CD4-positive, alpha-beta T cell (primary cell): ENCODE measurements around the gene SRPX2. TPM values are rescaled to one million over a fixed set of nuclear protein-coding genes. Genes with fewer than 3 reads are reported as not detected.
A peak's percentile ranks its signal among the peaks of the same experiment; 100 is the strongest.

Experiments
- ATAC-seq: fragments of 200-7000 bp; cut with Tn5 transposase; one replicate; pipeline ENCODE4 v1.10.0; 2022; ENCODE audit warnings: mild to moderate bottlenecking; ENCODE audit not compliant: poor library complexity
- CTCF ChIA-PET: fragments of 350-600 bp; sonication (Branson Sonifier 250); formaldehyde crosslinking; loops from one replicate; lab custom pipeline; 2021; ENCODE audit warnings: antibody characterized with exemption, inconsistent platforms; lab: Charles Lee
- POLR2A ChIA-PET: fragments of 350-600 bp; sonication (Branson Sonifier 250); formaldehyde crosslinking; loops from one replicate; lab custom pipeline; 2021; ENCODE audit warnings: antibody characterized with exemption, inconsistent platforms; lab: Charles Lee
- DNase-seq, 14 experiments: peaks; one replicate each; pipeline ENCODE4 v3.0.0-alpha.2; 2013 to 2020; ENCODE audit warnings: mixed read lengths in 2 of 14
- H3K27ac ChIP-seq, 2 donors: one replicate each; pipeline versions ENCODE4 v1.5.1 to v1.7.0; 2013; ENCODE audit warnings: low read length in 2 of 2, low read depth in 1 of 2, mild to moderate bottlenecking in 1 of 2
- H3K27me3 ChIP-seq, 2 experiments: 1 replicate in 1 of 2; 2 replicates in 1 of 2; pipeline versions ENCODE4 v1.6.1 to v1.7.0; 2013; ENCODE audit warnings: low read length in 2 of 2, control low read depth in 1 of 2, mild to moderate bottlenecking in 1 of 2, moderate library complexity in 1 of 2; ENCODE audit not compliant: insufficient read depth in 2 of 2, control insufficient read depth in 1 of 2
- H3K36me3 ChIP-seq: one replicate; pipeline ENCODE4 v1.6.1; 2013; ENCODE audit warnings: low read length, control low read depth; ENCODE audit not compliant: insufficient read depth
- H3K4me1 ChIP-seq: one replicate; pipeline ENCODE4 v1.6.1; 2013; ENCODE audit warnings: low read length, control low read depth; ENCODE audit not compliant: insufficient read depth
- H3K4me3 ChIP-seq: one replicate; pipeline ENCODE4 v1.5.1; 2013; ENCODE audit warnings: mild to moderate bottlenecking, low read length, moderate library complexity
- H3K9me3 ChIP-seq, 2 experiments: 1 replicate in 1 of 2; 2 replicates in 1 of 2; pipeline versions ENCODE4 v1.6.1 to v1.7.0; 2013; ENCODE audit warnings: low read length in 2 of 2, mild to moderate bottlenecking in 2 of 2, control low read depth in 1 of 2, moderate library complexity in 1 of 2; ENCODE audit not compliant: control insufficient read depth in 1 of 2, insufficient read depth in 1 of 2
- H3K27ac Mint-ChIP-seq: one replicate; pipeline ENCODE4 v1.8.0; 2020; ENCODE audit warnings: mixed read lengths
- H3K27me3 Mint-ChIP-seq: one replicate; pipeline ENCODE4 v1.8.0; 2021; ENCODE audit warnings: mixed read lengths
- H3K36me3 Mint-ChIP-seq: one replicate; pipeline ENCODE4 v1.8.0; 2021; ENCODE audit warnings: low read depth, mixed read lengths
- H3K4me1 Mint-ChIP-seq: one replicate; pipeline ENCODE4 v1.8.0; 2021; ENCODE audit warnings: low read depth, mixed read lengths
- H3K4me3 Mint-ChIP-seq: one replicate; pipeline ENCODE4 v1.8.0; 2020; ENCODE audit warnings: mild to moderate bottlenecking, mixed read lengths
- H3K9me3 Mint-ChIP-seq: one replicate; pipeline ENCODE4 v1.8.0; 2020; ENCODE audit warnings: mixed read lengths
- intact Hi-C, 2 experiments: fragments of 100-400 bp; cut with DNase I in 1 of 2; cut with micrococcal nuclease in 1 of 2; formaldehyde crosslinking; loops; one replicate each; pipeline versions ENCODE4 v1.15.1 to v1.9.0; 2023 to 2025; cut with DNase I, micrococcal nuclease
- total RNA-seq, 174 experiments: library from RNA in 2 of 174; stranded (reverse) in 2 of 174; gene quantifications; one replicate each; pipeline ENCODE4 v1.2.3 and lab custom pipeline; 2021 to 2026
- TF ChIP-seq, protein P1 (sequence below): fragments of 200-600 bp; IDR thresholded peaks from one replicate; pipeline ENCODE4 v1.8.0; 2022; ENCODE audit warnings: antibody characterized with exemption, mild to moderate bottlenecking

SRPX2 gene
- total RNA-seq, 2 experiments from 2014 or later, result not detected

- intact Hi-C loops, result loop anchor here in 1 of 2 experiments (10.0 kb wide), 1 partner anchor 121 kb away; no protein-coding TSS in a partner anchor
- no peak overlapping the region for H3K27ac ChIP-seq
- Mint-ChIP-seq H3K27ac (no peak overlapping the region), H3K9me3 (no peaks in the 10 kb centered on the region), H3K4me3 (peak overlapping the region; percentile 98), H3K27me3 (peaks cover 12% of the 10 kb centered on the region), H3K4me1 (peaks cover 9% of the 10 kb centered on the region), H3K36me3 (no peaks in the 10 kb centered on the region)
- TF ChIP-seq, protein P1, sequence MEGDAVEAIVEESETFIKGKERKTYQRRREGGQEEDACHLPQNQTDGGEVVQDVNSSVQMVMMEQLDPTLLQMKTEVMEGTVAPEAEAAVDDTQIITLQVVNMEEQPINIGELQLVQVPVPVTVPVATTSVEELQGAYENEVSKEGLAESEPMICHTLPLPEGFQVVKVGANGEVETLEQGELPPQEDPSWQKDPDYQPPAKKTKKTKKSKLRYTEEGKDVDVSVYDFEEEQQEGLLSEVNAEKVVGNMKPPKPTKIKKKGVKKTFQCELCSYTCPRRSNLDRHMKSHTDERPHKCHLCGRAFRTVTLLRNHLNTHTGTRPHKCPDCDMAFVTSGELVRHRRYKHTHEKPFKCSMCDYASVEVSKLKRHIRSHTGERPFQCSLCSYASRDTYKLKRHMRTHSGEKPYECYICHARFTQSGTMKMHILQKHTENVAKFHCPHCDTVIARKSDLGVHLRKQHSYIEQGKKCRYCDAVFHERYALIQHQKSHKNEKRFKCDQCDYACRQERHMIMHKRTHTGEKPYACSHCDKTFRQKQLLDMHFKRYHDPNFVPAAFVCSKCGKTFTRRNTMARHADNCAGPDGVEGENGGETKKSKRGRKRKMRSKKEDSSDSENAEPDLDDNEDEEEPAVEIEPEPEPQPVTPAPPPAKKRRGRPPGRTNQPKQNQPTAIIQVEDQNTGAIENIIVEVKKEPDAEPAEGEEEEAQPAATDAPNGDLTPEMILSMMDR, result no peak
- POLR2A ChIA-PET, result no interaction called here
- CTCF ChIA-PET, result no interaction called here
- peaks cover 0 to 5% of the 10 kb centered on the region in 2 experiments for H3K27me3 ChIP-seq
- H3K9me3 ChIP-seq, result peaks cover 0 to 6% of the 10 kb centered on the region in 2 experiments
- H3K4me1 ChIP-seq, result no peaks in the 10 kb centered on the region
- no peaks in the 10 kb centered on the region for H3K36me3 ChIP-seq
- DNase-seq, result peak in 1 of 14 experiments; percentile 1
- ATAC-seq, result no peak
- peak overlapping the region; percentile 58 for H3K4me3 ChIP-seq
Measured at GRCh38 chrX:100635989-100636320, 8.0 kb upstream of the SRPX2 start.

DNA sequence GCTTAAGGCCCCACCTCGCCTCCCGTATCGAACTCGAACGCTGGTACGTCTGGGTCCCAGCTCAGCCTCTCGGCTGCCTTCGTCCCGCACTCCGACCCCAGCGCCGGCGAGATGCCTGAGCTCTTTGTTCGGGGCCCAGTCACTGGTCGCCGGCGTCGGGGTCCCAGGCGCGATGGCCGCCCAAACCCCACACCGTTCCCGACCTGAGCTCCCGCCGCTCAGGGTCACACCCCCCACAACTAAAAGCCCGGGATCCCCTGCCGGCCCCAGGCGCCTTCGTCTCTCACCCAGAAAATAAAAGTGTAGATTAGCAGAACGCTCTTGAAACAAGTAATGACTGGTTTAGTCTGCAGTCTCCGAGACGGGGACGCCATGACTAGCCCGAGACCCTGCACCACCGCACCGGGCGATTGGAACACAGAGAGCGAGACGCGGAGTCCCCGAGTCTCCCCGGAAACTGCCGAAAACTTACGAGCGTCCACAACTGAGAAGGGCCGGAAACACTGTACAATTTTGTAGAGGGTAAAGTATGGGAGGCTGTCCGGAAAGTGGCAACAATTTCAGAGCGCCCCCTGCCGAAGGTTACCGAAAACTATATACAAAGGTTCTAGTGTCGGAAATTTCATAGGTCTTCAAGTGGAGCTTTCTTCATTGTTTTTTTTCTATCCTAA lies 7.5 kb upstream of the SRPX2 start, which contains the start of gene TSPAN6:
Gene TSPAN6, minus strand, starts transcription at position 486 of the 671 bp plus-strand sequence. Its CDS starts 112 bp downstream, at position 374.
- Histone ChIP-seq H3K4me1 (no peaks in the 10 kb centered on the region), H3K27me3 (peaks cover 0 to 5% of the 10 kb centered on the region in 2 experiments), H3K27ac (no peak within 1 kb of the TSS), H3K4me3 (peak within 1 kb of the TSS; percentile 58), H3K36me3 (no peaks in the 10 kb centered on the region), H3K9me3 (peaks cover 0 to 6% of the 10 kb centered on the region in 2 experiments)
- H3K36me3 Mint-ChIP-seq, result no peaks in the 10 kb centered on the region
- DNase-seq, result peak; percentile 55 to 85 (median 72)
- no peaks in the 10 kb centered on the region for H3K9me3 Mint-ChIP-seq
- peak within 1 kb of the TSS; percentile 98 for H3K4me3 Mint-ChIP-seq
- POLR2A ChIA-PET, result interaction anchor here (1.2 kb wide), 1 partner anchor 21 kb away, joined by 6 read pairs; no protein-coding TSS in a partner anchor
- peaks cover 9% of the 10 kb centered on the region for H3K4me1 Mint-ChIP-seq
- intact Hi-C loops, result loop anchor here in 1 of 2 experiments (10.0 kb wide), 1 partner anchor 122 kb away; no protein-coding TSS in a partner anchor
- peaks cover 16% of the 10 kb centered on the region for H3K27me3 Mint-ChIP-seq
- CTCF ChIA-PET, result no interaction called here
- H3K27ac Mint-ChIP-seq, result peak within 1 kb of the TSS; percentile 72
- ATAC-seq, result peak; percentile 99
- TF ChIP-seq, protein P1, result peak; percentile 48

DNA sequence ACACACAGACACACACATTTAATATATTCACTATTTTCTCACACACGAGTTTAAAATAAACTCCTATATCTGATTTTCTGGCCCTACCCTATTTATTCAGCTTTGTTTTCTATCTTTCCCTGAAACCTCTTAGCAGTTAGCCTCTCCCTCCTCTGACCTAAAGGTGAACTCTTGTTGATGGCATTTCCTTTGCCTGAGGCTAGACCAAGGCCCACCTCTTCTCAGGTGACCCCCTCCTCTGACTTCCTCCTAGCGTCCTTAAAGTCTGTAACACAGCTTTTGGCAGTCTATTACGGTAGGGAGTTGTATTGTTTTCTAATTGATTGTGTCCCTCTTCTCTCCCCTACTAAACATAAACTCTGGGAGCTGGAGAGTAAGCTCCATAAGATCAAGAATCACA lies 1.7 kb upstream of the SRPX2 start:
- Histone ChIP-seq H3K27ac (no peak overlapping the region), H3K36me3 (no peaks in the 10 kb centered on the region), H3K9me3 (no peaks in the 10 kb centered on the region), H3K4me1 (no peaks in the 10 kb centered on the region), H3K4me3 (no peak overlapping the region), H3K27me3 (peaks cover 0 to 5% of the 10 kb centered on the region in 2 experiments)
- Mint-ChIP-seq H3K27me3 (peaks cover 35% of the 10 kb centered on the region), H3K27ac (no peak overlapping the region), H3K36me3 (no peaks in the 10 kb centered on the region), H3K9me3 (no peaks in the 10 kb centered on the region), H3K4me3 (no peak overlapping the region), H3K4me1 (no peaks in the 10 kb centered on the region)
- DNase-seq (no peak), ATAC-seq (no peak)
- CTCF ChIA-PET, result no interaction called here
- POLR2A ChIA-PET, result no interaction called here
- intact Hi-C loops, result no loop called here
- TF ChIP-seq, protein P1, result no peak
